H9 (cell line): ENCODE measurements around the gene C9orf72. TPM values are rescaled to one million over a fixed set of nuclear protein-coding genes. Genes with fewer than 3 reads are reported as not detected.
A peak's percentile ranks its signal among the peaks of the same experiment; 100 is the strongest.

Experiments
- DNase-seq: peaks from one replicate; pipeline ENCODE4 v3.0.0-alpha.2; 2017
- H2AFZ ChIP-seq: one replicate; pipeline ENCODE4 v1.6.1; 2013; ENCODE audit warnings: mild to moderate bottlenecking, low read length, control low read depth, moderate library complexity
- H2AK5ac ChIP-seq: 2 replicates; pipeline ENCODE4 v1.6.1; 2013; ENCODE audit warnings: low read length, control low read depth, mixed read lengths; ENCODE audit not compliant: insufficient read length
- H2BK120ac ChIP-seq: one replicate; pipeline ENCODE4 v1.6.1; 2013; ENCODE audit warnings: low read depth, mild to moderate bottlenecking, low read length, control low read depth, inconsistent platforms; ENCODE audit not compliant: poor library complexity, severe bottlenecking
- H2BK12ac ChIP-seq: 2 replicates; pipeline ENCODE4 v1.6.1; 2013; ENCODE audit warnings: low read length, control low read depth, mixed read lengths, low read depth; ENCODE audit not compliant: insufficient read length
- H2BK15ac ChIP-seq: 2 replicates; pipeline ENCODE4 v1.6.1; 2013; ENCODE audit warnings: low read depth, low read length, control low read depth
- H2BK20ac ChIP-seq: one replicate; pipeline ENCODE4 v1.6.1; 2013; ENCODE audit warnings: low read depth, mild to moderate bottlenecking, low read length, control low read depth, inconsistent platforms; ENCODE audit not compliant: poor library complexity, severe bottlenecking
- H2BK5ac ChIP-seq: 2 replicates; pipeline ENCODE4 v1.6.1; 2013; ENCODE audit warnings: low read length, control low read depth, mixed read lengths; ENCODE audit not compliant: insufficient read length
- H3K14ac ChIP-seq: 2 replicates; pipeline ENCODE4 v1.6.1; 2013; ENCODE audit warnings: low read length, control low read depth; ENCODE audit not compliant: insufficient read depth
- H3K18ac ChIP-seq: 2 replicates; pipeline ENCODE4 v1.6.1; 2013; ENCODE audit warnings: low read depth, mild to moderate bottlenecking, mixed read lengths, low read length, control low read depth; ENCODE audit not compliant: insufficient read length
- H3K23ac ChIP-seq: 2 replicates; pipeline ENCODE4 v1.6.1; 2013; ENCODE audit warnings: low read length, control low read depth, mixed read lengths, low read depth; ENCODE audit not compliant: insufficient read length
- H3K23me2 ChIP-seq: 2 replicates; pipeline ENCODE4 v1.6.1; 2013; ENCODE audit warnings: low read depth, mild to moderate bottlenecking, mixed read lengths, low read length, control low read depth; ENCODE audit not compliant: insufficient read length, poor library complexity, severe bottlenecking
- H3K27ac ChIP-seq: 2 replicates; pipeline ENCODE4 v1.5.1; 2013; ENCODE audit warnings: low read length, control low read depth, mixed read lengths, low read depth; ENCODE audit not compliant: insufficient read length
- H3K27me3 ChIP-seq: 2 replicates; pipeline ENCODE4 v1.6.1; 2013; ENCODE audit warnings: low read length, control low read depth, inconsistent platforms; ENCODE audit not compliant: insufficient read depth
- H3K4ac ChIP-seq: 2 replicates; pipeline ENCODE4 v1.6.1; 2013; ENCODE audit warnings: low read depth, mild to moderate bottlenecking, control low read depth, inconsistent platforms, low read length, moderate library complexity
- H3K4me1 ChIP-seq: 2 replicates; pipeline ENCODE4 v1.6.1; 2013; ENCODE audit warnings: low read length, control low read depth, inconsistent platforms; ENCODE audit not compliant: insufficient read depth
- H3K4me2 ChIP-seq: 2 replicates; pipeline ENCODE4 v1.6.1; 2013; ENCODE audit warnings: low read length, control low read depth, mixed read lengths; ENCODE audit not compliant: insufficient read length, insufficient read depth
- H3K56ac ChIP-seq: 2 replicates; pipeline ENCODE4 v1.6.1; 2013; ENCODE audit warnings: low read depth, mild to moderate bottlenecking, mixed read lengths, low read length, control low read depth; ENCODE audit not compliant: insufficient read length
- H3K79me1 ChIP-seq: 2 replicates; pipeline ENCODE4 v1.6.1; 2013; ENCODE audit warnings: low read depth, mild to moderate bottlenecking, moderate library complexity, low read length, control low read depth, inconsistent platforms; ENCODE audit not compliant: insufficient read depth, poor library complexity, severe bottlenecking
- H3K79me2 ChIP-seq: 2 replicates; pipeline ENCODE4 v1.6.1; 2013; ENCODE audit warnings: low read length, control low read depth, inconsistent platforms; ENCODE audit not compliant: insufficient read depth
- H3K9ac ChIP-seq: 2 replicates; pipeline ENCODE4 v1.6.1; 2013; ENCODE audit warnings: low read length, control low read depth, mixed read lengths; ENCODE audit not compliant: insufficient read length; ENCODE audit errors: extremely low read depth
- H3K9me3 ChIP-seq: one replicate; pipeline ENCODE4 v1.6.1; 2013; ENCODE audit warnings: low read depth, low read length, inconsistent platforms; ENCODE audit not compliant: control insufficient read depth
- H3T11ph ChIP-seq: one replicate; pipeline ENCODE4 v1.6.1; 2013; ENCODE audit warnings: mild to moderate bottlenecking, low read length, control low read depth, inconsistent platforms
- H4K20me1 ChIP-seq: one replicate; pipeline ENCODE4 v1.6.1; 2013; ENCODE audit not compliant: control insufficient read depth, insufficient read length, insufficient read depth
- H4K5ac ChIP-seq: 2 replicates; pipeline ENCODE4 v1.6.1; 2013; ENCODE audit warnings: low read depth, mild to moderate bottlenecking, mixed read lengths, low read length, control low read depth; ENCODE audit not compliant: insufficient read length
- H4K8ac ChIP-seq: replicated peaks from 2 replicates; pipeline ENCODE4 v1.6.1; 2013; ENCODE audit warnings: low read length, control low read depth, mixed read lengths, low read depth; ENCODE audit not compliant: insufficient read length
- H4K91ac ChIP-seq: 2 replicates; pipeline ENCODE4 v1.6.1; 2013; ENCODE audit warnings: low read depth, mild to moderate bottlenecking, moderate library complexity, mixed read lengths, low read length, control low read depth; ENCODE audit not compliant: insufficient read length
- H3K27ac Mint-ChIP-seq, 3 experiments: 2 replicates in 2 of 3; 3 replicates in 1 of 3; pipeline ENCODE4 v1.8.0; 2020 to 2021; ENCODE audit warnings: mixed read lengths in 3 of 3, mild to moderate bottlenecking in 1 of 3, moderate library complexity in 1 of 3
- H3K27me3 Mint-ChIP-seq: 2 replicates; pipeline ENCODE4 v1.8.0; 2021; ENCODE audit warnings: low read depth, mild to moderate bottlenecking, moderate library complexity, mixed read lengths
- H3K36me3 Mint-ChIP-seq, 3 experiments: 2 replicates in 2 of 3; 3 replicates in 1 of 3; pipeline ENCODE4 v1.8.0; 2020 to 2021; ENCODE audit warnings: low read depth in 3 of 3, mixed read lengths in 3 of 3; ENCODE audit not compliant: insufficient read depth in 1 of 3
- H3K4me1 Mint-ChIP-seq, 2 experiments: 2 replicates each; pipeline ENCODE4 v1.8.0; 2020; ENCODE audit warnings: mixed read lengths in 2 of 2
- H3K4me3 Mint-ChIP-seq, 2 experiments: 2 replicates in 1 of 2; 3 replicates in 1 of 2; pipeline ENCODE4 v1.8.0; 2020 to 2021; ENCODE audit warnings: mild to moderate bottlenecking in 2 of 2, mixed read lengths in 2 of 2, moderate library complexity in 1 of 2
- H3K9me3 Mint-ChIP-seq, 2 experiments: 2 replicates in 1 of 2; 3 replicates in 1 of 2; pipeline ENCODE4 v1.8.0; 2020; ENCODE audit warnings: mild to moderate bottlenecking in 2 of 2, mixed read lengths in 2 of 2, moderate library complexity in 1 of 2
- CTCF ChIP-seq: fragments of 200-600 bp; sonication (generic); conservative IDR thresholded peaks from 3 replicates; pipeline ENCODE4 v1.8.0; 2021; ENCODE audit warnings: antibody characterized with exemption, mild to moderate bottlenecking
- WGBS: extraction: QIAGEN DNeasy Blood & Tissue Kit; methylation state at CpG from one replicate; pipeline ENCODE4 v1.1.7; 2013; ENCODE audit warnings: missing lambda C conversion rate, low lambda C conversion rate, mixed read lengths; ENCODE audit not compliant: insufficient read length; ENCODE audit errors: extremely low coverage; 5-methylcytosine and 5-hydroxymethylcytosine counted together
- total RNA-seq: library from RNA; stranded (reverse); gene quantifications from 2 replicates; pipeline ENCODE4 v1.2.1, GENCODE V29; 2021

Gene C9orf72
- total RNA-seq, 1 experiment from 2014 or later: 17.0 TPM

DNA sequence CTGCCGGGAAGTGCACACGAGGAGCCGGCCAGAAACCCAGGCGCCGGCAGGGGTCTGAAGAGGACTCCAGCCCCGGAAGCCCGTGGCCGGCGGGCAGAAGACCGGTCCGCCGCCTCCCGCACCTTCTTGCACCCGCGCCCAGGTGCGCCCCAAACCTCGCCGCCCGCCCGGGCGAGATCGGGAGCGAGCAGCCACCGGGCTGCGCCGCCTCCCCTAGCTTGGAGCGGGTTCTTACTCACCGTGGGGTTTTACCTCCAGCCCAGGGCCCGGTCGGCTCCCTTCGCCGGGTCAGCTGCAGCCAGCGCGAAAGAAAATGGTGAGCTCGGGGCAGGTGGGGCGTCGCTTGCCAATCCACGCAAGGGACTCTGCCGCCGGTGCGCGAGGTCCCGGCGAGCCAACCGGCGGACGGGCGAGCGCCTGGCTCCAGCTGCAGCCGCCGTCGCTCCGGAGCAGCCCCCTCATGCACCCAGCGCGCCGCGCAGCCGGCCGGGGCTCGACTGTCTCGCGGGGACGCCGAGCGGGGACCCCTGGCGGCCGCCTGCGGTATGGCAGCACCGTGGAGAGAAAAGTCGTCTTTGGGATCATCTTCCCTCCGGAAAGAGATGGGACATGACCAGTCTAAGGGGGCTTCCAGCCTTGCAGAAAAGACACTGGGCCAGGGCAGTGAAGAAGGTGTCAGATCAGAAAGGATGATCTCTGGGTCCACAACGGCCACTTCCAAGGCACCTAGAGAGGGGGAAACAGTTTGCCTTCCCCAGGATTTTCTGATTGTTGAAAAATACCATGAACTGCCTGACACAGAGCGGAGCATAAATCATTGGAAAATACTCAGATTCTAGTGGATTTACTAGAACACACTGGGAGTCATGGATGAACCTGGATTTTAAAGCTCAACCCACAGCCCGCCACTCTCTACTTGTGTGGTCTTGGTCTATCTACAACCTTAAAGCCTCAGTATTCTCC lies 43.7 kb downstream of the C9orf72 start, which contains the start of gene MOB3B:
Gene MOB3B (minus strand): TSS at position 499 of the 963 bp plus-strand sequence. CDS start 74,264 bp downstream, outside the sequence.
- TF ChIP-seq CTCF: peak; percentile 94
- Mint-ChIP-seq H3K27ac (peak within 1 kb of the TSS in 2 of 3 experiments; percentile 89 to 95; a peak in 5 of 7 replicates), H3K4me1 (peaks cover 30 to 40% of the 10 kb centered on the region in 2 experiments), H3K4me3 (peak within 1 kb of the TSS; percentile 92 to 98), H3K27me3 (peaks cover 2% of the 10 kb centered on the region), H3K36me3 (peaks cover 0 to 7% (median 1%) of the 10 kb centered on the region in 3 experiments; a peak in 2 of 7 replicates), H3K9me3 (no peaks in the 10 kb centered on the region)
- no peaks in the 10 kb centered on the region; the same call in 1 of the 2 replicates for H3K4me1 ChIP-seq
- WGBS: no CpG with 5 or more reads among the region's 74 CpGs
- peak within 1 kb of the TSS; percentile 78 for H3K4me2 ChIP-seq
- H3K18ac ChIP-seq: peak within 1 kb of the TSS; percentile 52
- no peaks in the 10 kb centered on the region for H3K79me1 ChIP-seq
- H2BK12ac ChIP-seq: no peak within 1 kb of the TSS
- H2BK15ac ChIP-seq: no peak within 1 kb of the TSS
- H3K27ac ChIP-seq: no peak within 1 kb of the TSS
- H2BK5ac ChIP-seq: no peak within 1 kb of the TSS
- no peak within 1 kb of the TSS for H3K56ac ChIP-seq
- no peak within 1 kb of the TSS for H2AK5ac ChIP-seq
- H4K91ac ChIP-seq: no peak within 1 kb of the TSS
- H3K9ac ChIP-seq: peak within 1 kb of the TSS; percentile 71
- no peak within 1 kb of the TSS for H4K5ac ChIP-seq
- peak within 1 kb of the TSS; percentile 9; the same call in 1 of the 2 replicates for H3K14ac ChIP-seq
- H3K23ac ChIP-seq: no peak within 1 kb of the TSS
- no peak within 1 kb of the TSS for H2AFZ ChIP-seq
- no peak within 1 kb of the TSS for H3T11ph ChIP-seq
- peaks cover 9% of the 10 kb centered on the region for H3K23me2 ChIP-seq
- H4K8ac ChIP-seq: no peak within 1 kb of the TSS
- H2BK120ac ChIP-seq: no peak within 1 kb of the TSS
- no peaks in the 10 kb centered on the region for H3K27me3 ChIP-seq
- no peak within 1 kb of the TSS for H2BK20ac ChIP-seq
- no peaks in the 10 kb centered on the region for H3K9me3 ChIP-seq
- no peaks in the 10 kb centered on the region for H4K20me1 ChIP-seq
- no peaks in the 10 kb centered on the region for H3K79me2 ChIP-seq
- DNase-seq: peak; percentile 82
- H3K4ac ChIP-seq: no peak within 1 kb of the TSS
